Stimulated activated memory B cell treated with anti-CD40 and anti-IgM and Interleukin-4, amounts not matched to agents 10 μg/mL and 1 μg/mL and 100 μg/mL, for 72 hours (primary cell): ENCODE data around the gene ARF3.
"Not testable (repeated sequence)": the region's sequence is repeated elsewhere in the genome, so short reads cannot be mapped to it uniquely, and the experiment has no call there.

Source experiments
- ATAC-seq: fragments of 150-1000 bp; cut with Tn5 transposase; 2 replicates; pipeline ENCODE4 v1.10.0; 2021
- H3K27ac Mint-ChIP-seq: one replicate; pipeline ENCODE4 v1.8.0; 2022; ENCODE audit warnings: mild to moderate bottlenecking, mixed read lengths
- H3K27me3 Mint-ChIP-seq: one replicate; pipeline ENCODE4 v1.8.0; 2022; ENCODE audit warnings: mixed read lengths
- H3K36me3 Mint-ChIP-seq: one replicate; pipeline ENCODE4 v1.8.0; 2022; ENCODE audit warnings: mixed read lengths
- H3K4me1 Mint-ChIP-seq: one replicate; pipeline ENCODE4 v1.8.0; 2022; ENCODE audit warnings: mixed read lengths
- H3K4me3 Mint-ChIP-seq: one replicate; pipeline ENCODE4 v1.8.0; 2022; ENCODE audit warnings: mild to moderate bottlenecking, moderate library complexity, mixed read lengths
- H3K9me3 Mint-ChIP-seq: one replicate; pipeline ENCODE4 v1.8.0; 2022; ENCODE audit warnings: mixed read lengths

The ARF3 gene

GRCh38 chr12:48933664-48934311, 23.5 kb downstream of the ARF3 start:
- H3K36me3 Mint-ChIP-seq: peaks cover 61% of the 10 kb centered on the region
- no peaks in the 10 kb centered on the region for H3K27me3 Mint-ChIP-seq
- no peak overlapping the region for H3K4me3 Mint-ChIP-seq
- ATAC-seq: no peak
- peaks cover 18% of the 10 kb centered on the region for H3K4me1 Mint-ChIP-seq
- H3K27ac Mint-ChIP-seq: no peak overlapping the region
- no peaks in the 10 kb centered on the region for H3K9me3 Mint-ChIP-seq

- no peaks in the 10 kb centered on the region for H3K27me3 Mint-ChIP-seq
- no peak overlapping the region for H3K4me3 Mint-ChIP-seq
- peaks cover 11% of the 10 kb centered on the region for H3K4me1 Mint-ChIP-seq
- ATAC-seq: no peak
- H3K36me3 Mint-ChIP-seq: peaks cover 61% of the 10 kb centered on the region
- no peak overlapping the region for H3K27ac Mint-ChIP-seq
- no peaks in the 10 kb centered on the region for H3K9me3 Mint-ChIP-seq
Measured at GRCh38 chr12:48932878-48933277, 24.4 kb downstream of the ARF3 start.

- H3K27ac Mint-ChIP-seq: no peak overlapping the region
- no peaks in the 10 kb centered on the region for H3K27me3 Mint-ChIP-seq
- H3K36me3 Mint-ChIP-seq: peaks cover 53% of the 10 kb centered on the region
- H3K4me1 Mint-ChIP-seq: peaks cover 15% of the 10 kb centered on the region
- no peaks in the 10 kb centered on the region for H3K9me3 Mint-ChIP-seq
- H3K4me3 Mint-ChIP-seq: no peak overlapping the region
- no peak for ATAC-seq
Measured at GRCh38 chr12:48930475-48930874, 26.8 kb downstream of the ARF3 start.

GRCh38 chr12:48929551-48929950, 27.7 kb downstream of the ARF3 start:
- ATAC-seq: no peak
- H3K9me3 Mint-ChIP-seq: no peaks in the 10 kb centered on the region
- peaks cover 17% of the 10 kb centered on the region for H3K4me1 Mint-ChIP-seq
- H3K27ac Mint-ChIP-seq: no peak overlapping the region
- no peak overlapping the region for H3K4me3 Mint-ChIP-seq
- peaks cover 46% of the 10 kb centered on the region for H3K36me3 Mint-ChIP-seq
- H3K27me3 Mint-ChIP-seq: no peaks in the 10 kb centered on the region

GRCh38 chr12:48927261-48927660, 30.0 kb downstream of the ARF3 start:
- peaks cover 41% of the 10 kb centered on the region for H3K36me3 Mint-ChIP-seq
- H3K27me3 Mint-ChIP-seq: no peaks in the 10 kb centered on the region
- peak overlapping the region; percentile 10 for H3K27ac Mint-ChIP-seq
- no peak for ATAC-seq
- no peaks in the 10 kb centered on the region for H3K9me3 Mint-ChIP-seq
- no peak overlapping the region for H3K4me3 Mint-ChIP-seq
- peaks cover 26% of the 10 kb centered on the region for H3K4me1 Mint-ChIP-seq

GRCh38 chr12:48925304-48926011, 31.8 kb downstream of the ARF3 start, which contains the start of gene FKBP11:
FKBP11 (minus strand) TSS chr12:48925492; CDS start chr12:48925428, 64 bp downstream.
- Mint-ChIP-seq H3K36me3 (peaks cover 41% of the 10 kb centered on the region), H3K4me1 (peaks cover 26% of the 10 kb centered on the region), H3K9me3 (no peaks in the 10 kb centered on the region), H3K27ac (peak within 1 kb of the TSS; percentile 89), H3K4me3 (peak within 1 kb of the TSS; percentile 94), H3K27me3 (no peaks in the 10 kb centered on the region)
- ATAC-seq: peak; percentile 92

GRCh38 chr12:48924617-48925303, 32.5 kb downstream of the ARF3 start:
- peak; percentile 93 for ATAC-seq
- Mint-ChIP-seq H3K4me3 (peak overlapping the region; percentile 94), H3K9me3 (no peaks in the 10 kb centered on the region), H3K36me3 (peaks cover 34% of the 10 kb centered on the region), H3K4me1 (peaks cover 26% of the 10 kb centered on the region), H3K27me3 (no peaks in the 10 kb centered on the region), H3K27ac (peak overlapping the region; percentile 89)

GRCh38 chr12:48923117-48923516, 34.2 kb downstream of the ARF3 start:
- H3K36me3 Mint-ChIP-seq: peaks cover 28% of the 10 kb centered on the region
- no peak for ATAC-seq
- H3K27me3 Mint-ChIP-seq: no peaks in the 10 kb centered on the region
- peak overlapping the region; percentile 3 for H3K27ac Mint-ChIP-seq
- H3K4me3 Mint-ChIP-seq: no peak overlapping the region
- no peaks in the 10 kb centered on the region for H3K9me3 Mint-ChIP-seq
- peaks cover 33% of the 10 kb centered on the region for H3K4me1 Mint-ChIP-seq

- H3K9me3 Mint-ChIP-seq: no peaks in the 10 kb centered on the region
- peak overlapping the region; percentile 19 for H3K4me3 Mint-ChIP-seq
Measured at GRCh38 chr12:48917857-48918537, 39.3 kb downstream of the ARF3 start.

GRCh38 chr12:48910196-48910595, 47.1 kb downstream of the ARF3 start:
- ATAC-seq: no peak

More at GRCh38 chr12:48917857-48918537, 39.3 kb downstream of the ARF3 start:
- Mint-ChIP-seq H3K4me1 (peaks cover 20% of the 10 kb centered on the region), H3K36me3 (peaks cover 17% of the 10 kb centered on the region), H3K27me3 (no peaks in the 10 kb centered on the region), H3K27ac (peak overlapping the region; percentile 80)
- peak; percentile 47 for ATAC-seq

GRCh38 chr12:48909698-48910097, 47.6 kb downstream of the ARF3 start:
- not testable (repeated sequence) for H3K4me3 Mint-ChIP-seq, H3K36me3 Mint-ChIP-seq, H3K4me1 Mint-ChIP-seq, H3K9me3 Mint-ChIP-seq, H3K27me3 Mint-ChIP-seq, ATAC-seq, H3K27ac Mint-ChIP-seq

More at GRCh38 chr12:48910196-48910595, 47.1 kb downstream of the ARF3 start:
- no peaks in the 10 kb centered on the region for H3K36me3 Mint-ChIP-seq
- no peaks in the 10 kb centered on the region for H3K27me3 Mint-ChIP-seq
- no peaks in the 10 kb centered on the region for H3K4me1 Mint-ChIP-seq
- no peak overlapping the region for H3K27ac Mint-ChIP-seq
- H3K4me3 Mint-ChIP-seq: no peak overlapping the region
- no peaks in the 10 kb centered on the region for H3K9me3 Mint-ChIP-seq

- H3K4me3 Mint-ChIP-seq: no peak overlapping the region
- no peaks in the 10 kb centered on the region for H3K9me3 Mint-ChIP-seq
- no peaks in the 10 kb centered on the region for H3K27me3 Mint-ChIP-seq
- no peak for ATAC-seq
- H3K36me3 Mint-ChIP-seq: no peaks in the 10 kb centered on the region
- H3K4me1 Mint-ChIP-seq: peaks cover 12% of the 10 kb centered on the region
- no peak overlapping the region for H3K27ac Mint-ChIP-seq
Measured at GRCh38 chr12:48907245-48907644, 50.0 kb downstream of the ARF3 start.

GRCh38 chr12:48903982-48904411, 53.3 kb downstream of the ARF3 start:
- H3K27me3 Mint-ChIP-seq: no peaks in the 10 kb centered on the region
- H3K36me3 Mint-ChIP-seq: no peaks in the 10 kb centered on the region
- peak; percentile 86 for ATAC-seq
- peaks cover 12% of the 10 kb centered on the region for H3K4me1 Mint-ChIP-seq
- H3K27ac Mint-ChIP-seq: no peak overlapping the region
- H3K4me3 Mint-ChIP-seq: peak overlapping the region; percentile 72
- H3K9me3 Mint-ChIP-seq: no peaks in the 10 kb centered on the region

- Mint-ChIP-seq H3K36me3 (no peaks in the 10 kb centered on the region), H3K4me3 (peak overlapping the region; percentile 72), H3K27ac (no peak overlapping the region), H3K4me1 (peaks cover 12% of the 10 kb centered on the region), H3K27me3 (peaks cover 4% of the 10 kb centered on the region), H3K9me3 (no peaks in the 10 kb centered on the region)
- ATAC-seq: no peak
Measured at GRCh38 chr12:48903363-48903981, 53.8 kb downstream of the ARF3 start.

- Mint-ChIP-seq H3K9me3 (no peaks in the 10 kb centered on the region), H3K27me3 (peaks cover 13% of the 10 kb centered on the region)
- peak; percentile 60 for ATAC-seq
Measured at GRCh38 chr12:48901278-48901677, 56.0 kb downstream of the ARF3 start.

More at GRCh38 chr12:48901278-48901677, 56.0 kb downstream of the ARF3 start:
- H3K4me3 Mint-ChIP-seq: no peak overlapping the region
- peaks cover 12% of the 10 kb centered on the region for H3K4me1 Mint-ChIP-seq
- H3K36me3 Mint-ChIP-seq: no peaks in the 10 kb centered on the region
- no peak overlapping the region for H3K27ac Mint-ChIP-seq
